H1 (cell line): ENCODE data around the gene LMBR1. TPM values are rescaled to one million over a fixed set of nuclear protein-coding genes. Genes with fewer than 3 reads are reported as not detected.

Experiments
- ATF3 ChIP-seq: IDR thresholded peaks from 2 replicates; pipeline ENCODE4 v1.6.1; 2011; ENCODE audit warnings: low read depth, mild to moderate bottlenecking, low read length; ENCODE audit not compliant: insufficient read depth
- RFX5 ChIP-seq: IDR thresholded peaks from 2 replicates; pipeline ENCODE4 v1.6.1; 2011; ENCODE audit warnings: low read depth, low read length, improper control_type of control experiment, borderline replicate concordance
- polyA plus RNA-seq, 7 experiments: library from polyadenylated mRNA; depleted of rRNA in 3 of 7; stranded (reverse) in 5 of 7; unstranded in 2 of 7; fragments of >200 nt in 5 of 7; fragments of 200-250 nt in 2 of 7; gene quantifications; 1 replicate in 5 of 7; 2 replicates in 1 of 7; 4 replicates in 1 of 7; pipeline versions ENCODE4 v1.2.1 to v1.2.3, GENCODE V29; 2011 to 2013; ENCODE audit warnings: missing spikeins in 2 of 7, mixed read lengths in 2 of 7
- total RNA-seq: library from RNA; stranded (reverse); fragmentation: NEBNext Ultra II Directional; extraction: Animal tissue kit (Norgen Biotek cat#: 25700); gene quantifications from 2 replicates; pipeline ENCODE4 v1.2.1, GENCODE V29; 2021

Gene LMBR1
- total and polyA plus RNA-seq, 2 of the 8 experiments (the other 6 are each of a cell fraction or from before 2014, with no cell fraction given), result 15.1 to 70.4 TPM

GRCh38 chr7:156843157-156843556 lies 49.8 kb downstream of the LMBR1 start (continued):
- TF ChIP-seq ATF3 (no peak), RFX5 (no peak)
